HEK293 (cell line): Measurements from ENCODE around the gene SIMC1.

ENCODE experiments used
- GFI1B ChIP-seq: fragments of 450-650 bp; formaldehyde crosslinking; IDR thresholded peaks from 2 replicates; pipeline ENCODE4 v1.5.1; 2016; ENCODE audit warnings: missing biosample characterization, missing genetic modification characterization
- KLF1 ChIP-seq: fragments of 450-650 bp; formaldehyde crosslinking; IDR thresholded peaks from 2 replicates; pipeline ENCODE4 v1.5.1; 2016; ENCODE audit warnings: missing biosample characterization, missing genetic modification characterization
- KLF7 ChIP-seq: fragments of 450-650 bp; formaldehyde crosslinking; IDR thresholded peaks from 2 replicates; pipeline ENCODE4 v1.5.1; 2016; ENCODE audit warnings: missing biosample characterization, missing genetic modification characterization, borderline replicate concordance
- KLF9 ChIP-seq: fragments of 450-650 bp; formaldehyde crosslinking; IDR thresholded peaks from 2 replicates; pipeline ENCODE4 v1.5.1; 2016; ENCODE audit warnings: missing biosample characterization, missing genetic modification characterization, low read depth
- MYNN ChIP-seq: fragments of 450-650 bp; formaldehyde crosslinking; IDR thresholded peaks from 2 replicates; pipeline ENCODE4 v1.5.1; 2016; ENCODE audit warnings: missing biosample characterization, missing genetic modification characterization, borderline replicate concordance
- OVOL3 ChIP-seq: fragments of 450-650 bp; formaldehyde crosslinking; IDR thresholded peaks from 2 replicates; pipeline ENCODE4 v1.5.1; 2016; ENCODE audit warnings: missing biosample characterization, missing genetic modification characterization
- SP2 ChIP-seq: fragments of 450-650 bp; formaldehyde crosslinking; IDR thresholded peaks from 2 replicates; pipeline ENCODE4 v1.5.1; 2016; ENCODE audit warnings: missing biosample characterization, missing genetic modification characterization
- YY2 ChIP-seq: fragments of 450-650 bp; formaldehyde crosslinking; IDR thresholded peaks from 2 replicates; pipeline ENCODE4 v1.5.1; 2016; ENCODE audit warnings: missing biosample characterization, missing genetic modification characterization
- ZBTB1 ChIP-seq: fragments of 450-650 bp; formaldehyde crosslinking; IDR thresholded peaks from 2 replicates; pipeline ENCODE4 v1.5.1; 2016; ENCODE audit warnings: missing biosample characterization, missing genetic modification characterization
- ZBTB17 ChIP-seq: fragments of 450-650 bp; formaldehyde crosslinking; IDR thresholded peaks from 2 replicates; pipeline ENCODE4 v1.5.1; 2016; ENCODE audit warnings: missing biosample characterization, missing genetic modification characterization
- ZEB2 ChIP-seq: fragments of 450-650 bp; formaldehyde crosslinking; IDR thresholded peaks from 2 replicates; pipeline ENCODE4 v1.5.1; 2016; ENCODE audit warnings: missing biosample characterization, missing genetic modification characterization
- ZNF138 ChIP-seq: fragments of 450-650 bp; formaldehyde crosslinking; IDR thresholded peaks from 2 replicates; pipeline ENCODE4 v1.5.1; 2016; ENCODE audit warnings: missing biosample characterization, missing genetic modification characterization, borderline replicate concordance
- ZNF2 ChIP-seq: fragments of 450-650 bp; formaldehyde crosslinking; IDR thresholded peaks from 2 replicates; pipeline ENCODE4 v1.5.1; 2016; ENCODE audit warnings: missing biosample characterization, missing genetic modification characterization
- ZNF214 ChIP-seq: fragments of 450-650 bp; formaldehyde crosslinking; IDR thresholded peaks from 2 replicates; pipeline ENCODE4 v1.5.1; 2017; ENCODE audit warnings: missing biosample characterization, mild to moderate bottlenecking, missing genetic modification characterization, borderline replicate concordance
- ZNF398 ChIP-seq: fragments of 450-650 bp; formaldehyde crosslinking; IDR thresholded peaks from 2 replicates; pipeline ENCODE4 v1.5.1; 2017; ENCODE audit warnings: missing biosample characterization, missing genetic modification characterization
- ZNF449 ChIP-seq: fragments of 450-650 bp; formaldehyde crosslinking; IDR thresholded peaks from 2 replicates; pipeline ENCODE4 v1.5.1; 2017; ENCODE audit warnings: missing biosample characterization, mild to moderate bottlenecking, missing genetic modification characterization, moderate library complexity
- ZNF501 ChIP-seq: fragments of 450-650 bp; formaldehyde crosslinking; IDR thresholded peaks from 2 replicates; pipeline ENCODE4 v1.5.1; 2016; ENCODE audit warnings: missing biosample characterization, missing genetic modification characterization
- ZNF610 ChIP-seq: fragments of 450-650 bp; formaldehyde crosslinking; IDR thresholded peaks from 2 replicates; pipeline ENCODE4 v1.5.1; 2016; ENCODE audit warnings: missing biosample characterization, missing genetic modification characterization, borderline replicate concordance
- ZNF629 ChIP-seq: fragments of 450-650 bp; formaldehyde crosslinking; IDR thresholded peaks from 2 replicates; pipeline ENCODE4 v1.5.1; 2017; ENCODE audit warnings: missing biosample characterization, missing genetic modification characterization
- ZNF658 ChIP-seq: fragments of 450-650 bp; formaldehyde crosslinking; IDR thresholded peaks from 2 replicates; pipeline ENCODE4; 2016; ENCODE audit warnings: missing biosample characterization, missing genetic modification characterization
- ZNF664 ChIP-seq: fragments of 450-650 bp; formaldehyde crosslinking; IDR thresholded peaks from 2 replicates; pipeline ENCODE4 v1.5.1; 2016; ENCODE audit warnings: missing biosample characterization, missing genetic modification characterization
- ZNF768 ChIP-seq: fragments of 450-650 bp; formaldehyde crosslinking; IDR thresholded peaks from 2 replicates; pipeline ENCODE4 v1.5.1; 2018; ENCODE audit warnings: missing biosample characterization, mild to moderate bottlenecking, missing genetic modification characterization
- ZNF843 ChIP-seq: fragments of 450-650 bp; formaldehyde crosslinking; IDR thresholded peaks from 2 replicates; pipeline ENCODE4 v1.5.1; 2016; ENCODE audit warnings: missing biosample characterization, missing genetic modification characterization
- ZSCAN30 ChIP-seq: fragments of 450-650 bp; IDR thresholded peaks from 2 replicates; pipeline ENCODE4 v1.5.1; 2018; ENCODE audit warnings: missing biosample characterization, mild to moderate bottlenecking, missing genetic modification characterization, moderate library complexity
- TF ChIP-seq, protein P1 (sequence below): fragments of 450-650 bp; formaldehyde crosslinking; IDR thresholded peaks from 2 replicates; pipeline ENCODE4 v1.5.1; 2016; ENCODE audit warnings: missing biosample characterization, missing genetic modification characterization
- TF ChIP-seq, protein P2 (sequence below): fragments of 450-650 bp; formaldehyde crosslinking; IDR thresholded peaks from 2 replicates; pipeline ENCODE4 v1.5.1; 2016; ENCODE audit warnings: missing biosample characterization, missing genetic modification characterization
- TF ChIP-seq, protein P3 (sequence below): fragments of 450-650 bp; formaldehyde crosslinking; conservative IDR thresholded peaks from 2 replicates; pipeline ENCODE4 v1.5.1; 2016; ENCODE audit warnings: low read depth, missing biosample characterization, missing genetic modification characterization
- TF ChIP-seq, protein P4 (sequence below): fragments of 450-650 bp; formaldehyde crosslinking; IDR thresholded peaks from 2 replicates; pipeline ENCODE4 v1.5.1; 2016; ENCODE audit warnings: missing biosample characterization, missing genetic modification characterization

Gene SIMC1

DNA sequence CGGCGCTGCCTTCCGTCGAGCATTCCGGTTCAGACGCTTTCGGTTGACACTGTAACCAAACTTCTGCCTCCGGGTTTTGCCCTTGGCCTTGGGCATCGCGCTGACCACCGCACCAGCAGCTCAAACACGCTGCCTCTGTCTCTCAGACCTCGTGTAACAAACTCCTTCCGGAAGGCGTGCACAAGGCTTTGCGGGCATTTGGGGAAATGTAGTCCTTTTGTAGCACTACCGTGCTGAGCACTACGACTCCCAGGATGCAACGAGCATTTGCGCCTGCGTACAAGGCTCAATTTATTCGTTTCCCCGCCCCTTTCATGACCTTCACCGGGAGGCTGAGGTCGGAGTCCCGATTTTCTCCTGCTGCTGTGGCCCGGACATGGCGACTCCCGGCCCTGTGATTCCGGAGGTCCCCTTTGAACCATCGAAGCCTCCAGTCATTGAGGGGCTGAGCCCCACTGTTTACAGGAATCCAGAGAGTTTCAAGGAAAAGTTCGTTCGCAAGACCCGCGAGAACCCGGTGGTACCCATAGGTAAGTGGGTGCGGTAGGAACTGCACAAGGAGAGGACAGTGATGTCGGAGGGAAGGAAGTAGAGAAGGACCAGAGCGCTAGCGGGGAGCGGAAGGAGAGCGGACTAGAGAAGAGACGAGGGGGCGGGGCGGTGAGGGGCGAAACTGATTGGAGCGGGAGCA lies 150.4 kb downstream of the SIMC1 start, which contains the start of the genes HIGD2A and NOP16 (continued):
- TF ChIP-seq, protein P1, sequence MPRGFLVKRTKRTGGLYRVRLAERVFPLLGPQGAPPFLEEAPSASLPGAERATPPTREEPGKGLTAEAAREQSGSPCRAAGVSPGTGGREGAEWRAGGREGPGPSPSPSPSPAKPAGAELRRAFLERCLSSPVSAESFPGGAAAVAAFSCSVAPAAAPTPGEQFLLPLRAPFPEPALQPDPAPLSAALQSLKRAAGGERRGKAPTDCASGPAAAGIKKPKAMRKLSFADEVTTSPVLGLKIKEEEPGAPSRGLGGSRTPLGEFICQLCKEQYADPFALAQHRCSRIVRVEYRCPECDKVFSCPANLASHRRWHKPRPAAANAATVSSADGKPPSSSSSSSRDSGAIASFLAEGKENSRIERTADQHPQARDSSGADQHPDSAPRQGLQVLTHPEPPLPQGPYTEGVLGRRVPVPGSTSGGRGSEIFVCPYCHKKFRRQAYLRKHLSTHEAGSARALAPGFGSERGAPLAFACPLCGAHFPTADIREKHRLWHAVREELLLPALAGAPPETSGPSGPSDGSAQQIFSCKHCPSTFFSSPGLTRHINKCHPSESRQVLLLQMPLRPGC = peak; percentile 93
- peak; percentile 95 for TF ChIP-seq KLF9 (tag by site-specific recombination)
- TF ChIP-seq ZNF664 (tag by site-specific recombination) = peak; percentile 81
- TF ChIP-seq GFI1B (tag by site-specific recombination) = peak; percentile 85
- TF ChIP-seq ZNF610 (tag by site-specific recombination) = peak; percentile 85
- TF ChIP-seq ZBTB17 = peak; percentile 99
- 0 out of 2 replicates have a peak, but pooled peaks have one; percentile 20 for TF ChIP-seq ZNF658 (tag by site-specific recombination)
- peak; percentile 98 for TF ChIP-seq SP2
- TF ChIP-seq ZNF138 = no peak
- TF ChIP-seq OVOL3 (tag by site-specific recombination) = peak; percentile 97
- no peak for TF ChIP-seq ZNF768 (tag by site-specific recombination)
- no peak for TF ChIP-seq ZNF398 (tag by site-specific recombination)
- TF ChIP-seq ZNF2 (tag by site-specific recombination) = peak; percentile 98
- TF ChIP-seq ZNF843 (tag by site-specific recombination) = peak; percentile 82
- no peak for TF ChIP-seq ZNF214 (tag by site-specific recombination)
- peak; percentile 89 for TF ChIP-seq KLF1 (tag by site-specific recombination)
- TF ChIP-seq, protein P2, sequence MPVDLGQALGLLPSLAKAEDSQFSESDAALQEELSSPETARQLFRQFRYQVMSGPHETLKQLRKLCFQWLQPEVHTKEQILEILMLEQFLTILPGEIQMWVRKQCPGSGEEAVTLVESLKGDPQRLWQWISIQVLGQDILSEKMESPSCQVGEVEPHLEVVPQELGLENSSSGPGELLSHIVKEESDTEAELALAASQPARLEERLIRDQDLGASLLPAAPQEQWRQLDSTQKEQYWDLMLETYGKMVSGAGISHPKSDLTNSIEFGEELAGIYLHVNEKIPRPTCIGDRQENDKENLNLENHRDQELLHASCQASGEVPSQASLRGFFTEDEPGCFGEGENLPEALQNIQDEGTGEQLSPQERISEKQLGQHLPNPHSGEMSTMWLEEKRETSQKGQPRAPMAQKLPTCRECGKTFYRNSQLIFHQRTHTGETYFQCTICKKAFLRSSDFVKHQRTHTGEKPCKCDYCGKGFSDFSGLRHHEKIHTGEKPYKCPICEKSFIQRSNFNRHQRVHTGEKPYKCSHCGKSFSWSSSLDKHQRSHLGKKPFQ (tag by site-specific recombination) = 0 out of 2 replicates have a peak, but pooled peaks have one; percentile 70
- 0 out of 2 replicates have a peak, but pooled peaks have one; percentile 63 for TF ChIP-seq ZBTB1 (tag by site-specific recombination)
- peak; percentile 91 for TF ChIP-seq ZNF629 (tag by site-specific recombination)
- TF ChIP-seq, protein P3, sequence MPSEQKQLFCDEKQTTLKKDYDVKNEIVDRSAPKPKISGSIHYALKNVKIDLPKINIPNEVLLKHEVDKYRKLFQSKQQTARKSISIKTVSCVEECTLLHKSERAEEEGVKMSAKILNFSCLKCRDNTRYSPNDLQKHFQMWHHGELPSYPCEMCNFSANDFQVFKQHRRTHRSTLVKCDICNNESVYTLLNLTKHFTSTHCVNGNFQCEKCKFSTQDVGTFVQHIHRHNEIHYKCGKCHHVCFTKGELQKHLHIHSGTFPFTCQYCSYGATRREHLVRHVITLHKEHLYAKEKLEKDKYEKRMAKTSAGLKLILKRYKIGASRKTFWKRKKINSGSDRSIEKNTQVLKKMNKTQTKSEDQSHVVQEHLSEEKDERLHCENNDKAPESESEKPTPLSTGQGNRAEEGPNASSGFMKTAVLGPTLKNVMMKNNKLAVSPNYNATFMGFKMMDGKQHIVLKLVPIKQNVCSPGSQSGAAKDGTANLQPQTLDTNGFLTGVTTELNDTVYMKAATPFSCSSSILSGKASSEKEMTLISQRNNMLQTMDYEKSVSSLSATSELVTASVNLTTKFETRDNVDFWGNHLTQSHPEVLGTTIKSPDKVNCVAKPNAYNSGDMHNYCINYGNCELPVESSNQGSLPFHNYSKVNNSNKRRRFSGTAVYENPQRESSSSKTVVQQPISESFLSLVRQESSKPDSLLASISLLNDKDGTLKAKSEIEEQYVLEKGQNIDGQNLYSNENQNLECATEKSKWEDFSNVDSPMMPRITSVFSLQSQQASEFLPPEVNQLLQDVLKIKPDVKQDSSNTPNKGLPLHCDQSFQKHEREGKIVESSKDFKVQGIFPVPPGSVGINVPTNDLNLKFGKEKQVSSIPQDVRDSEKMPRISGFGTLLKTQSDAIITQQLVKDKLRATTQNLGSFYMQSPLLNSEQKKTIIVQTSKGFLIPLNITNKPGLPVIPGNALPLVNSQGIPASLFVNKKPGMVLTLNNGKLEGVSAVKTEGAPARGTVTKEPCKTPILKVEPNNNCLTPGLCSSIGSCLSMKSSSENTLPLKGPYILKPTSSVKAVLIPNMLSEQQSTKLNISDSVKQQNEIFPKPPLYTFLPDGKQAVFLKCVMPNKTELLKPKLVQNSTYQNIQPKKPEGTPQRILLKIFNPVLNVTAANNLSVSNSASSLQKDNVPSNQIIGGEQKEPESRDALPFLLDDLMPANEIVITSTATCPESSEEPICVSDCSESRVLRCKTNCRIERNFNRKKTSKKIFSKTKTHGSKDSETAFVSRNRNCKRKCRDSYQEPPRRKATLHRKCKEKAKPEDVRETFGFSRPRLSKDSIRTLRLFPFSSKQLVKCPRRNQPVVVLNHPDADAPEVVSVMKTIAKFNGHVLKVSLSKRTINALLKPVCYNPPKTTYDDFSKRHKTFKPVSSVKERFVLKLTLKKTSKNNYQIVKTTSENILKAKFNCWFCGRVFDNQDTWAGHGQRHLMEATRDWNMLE (tag by site-specific recombination) = peak; percentile 84
- TF ChIP-seq KLF7 = peak; percentile 99
- peak; percentile 89 for TF ChIP-seq ZSCAN30
- peak; percentile 60; the same call in 1 of the 2 replicates for TF ChIP-seq MYNN (tag by site-specific recombination)
- TF ChIP-seq ZNF449 (tag by site-specific recombination) = peak; percentile 43; the same call in 1 of the 2 replicates
- peak; percentile 99 for TF ChIP-seq ZEB2 (tag by site-specific recombination)
- peak; percentile 95 for TF ChIP-seq YY2 (tag by site-specific recombination)
- TF ChIP-seq, protein P4, sequence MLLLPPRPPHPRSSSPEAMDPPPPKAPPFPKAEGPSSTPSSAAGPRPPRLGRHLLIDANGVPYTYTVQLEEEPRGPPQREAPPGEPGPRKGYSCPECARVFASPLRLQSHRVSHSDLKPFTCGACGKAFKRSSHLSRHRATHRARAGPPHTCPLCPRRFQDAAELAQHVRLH (tag by site-specific recombination) = peak; percentile 99
- TF ChIP-seq ZNF501 (tag by site-specific recombination) = peak; percentile 100
